ENCODE measurements around the gene ZP4.
A peak's percentile ranks its signal among the peaks of the same experiment; 100 is the strongest.

The ZP4 gene

GRCh38 chr1:237890822-237891221 is at the start of gene ZP4:
Gene ZP4 (minus strand): TSS chr1:237890922. CDS start chr1:237890635, 287 bp downstream.
- no peak for DNase-seq

DNA sequence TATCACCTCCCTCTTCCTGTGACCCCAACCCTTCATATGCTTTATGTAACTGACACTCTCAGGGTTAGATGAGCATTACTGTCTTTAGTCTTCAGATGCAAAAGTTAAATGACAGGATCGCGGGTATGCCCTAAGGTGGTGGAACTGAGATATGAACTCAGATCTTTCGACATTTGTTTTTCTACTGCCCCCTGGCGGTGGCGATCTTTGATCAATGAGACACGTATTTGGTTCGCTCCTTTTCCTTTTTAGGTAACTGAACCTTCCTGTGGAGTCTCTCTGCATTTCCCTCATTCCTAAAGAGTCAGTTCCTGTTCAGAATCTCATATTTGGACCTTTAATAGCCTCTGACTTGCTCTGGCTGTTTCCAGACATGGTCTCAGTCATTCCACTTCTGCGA is 47.8 kb upstream of the ZP4 start:
- no peak for DNase-seq

DNA sequence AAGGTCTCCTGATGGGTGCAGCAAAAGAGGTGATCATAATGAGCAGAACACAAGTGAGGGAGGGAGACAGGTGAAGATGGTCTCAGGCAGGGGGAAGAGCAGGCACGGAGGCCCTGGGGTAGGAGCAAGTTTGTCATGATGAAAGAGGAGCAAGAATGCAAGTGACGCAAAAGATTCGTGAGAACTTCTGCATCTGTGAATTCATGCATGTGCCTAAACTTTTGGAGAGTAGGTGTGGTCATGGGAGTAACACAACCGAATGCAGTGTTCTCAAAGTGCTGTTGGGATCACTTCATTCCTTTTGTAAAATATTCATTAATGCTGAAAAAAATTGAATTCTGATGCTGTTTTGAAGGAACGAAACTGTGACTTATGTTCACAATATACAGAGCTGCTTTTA is 47.3 kb upstream of the ZP4 start:
- no peak for DNase-seq

- DNase-seq: no peak
Measured at GRCh38 chr1:237932816-237933215, 42.1 kb upstream of the ZP4 start.

DNA sequence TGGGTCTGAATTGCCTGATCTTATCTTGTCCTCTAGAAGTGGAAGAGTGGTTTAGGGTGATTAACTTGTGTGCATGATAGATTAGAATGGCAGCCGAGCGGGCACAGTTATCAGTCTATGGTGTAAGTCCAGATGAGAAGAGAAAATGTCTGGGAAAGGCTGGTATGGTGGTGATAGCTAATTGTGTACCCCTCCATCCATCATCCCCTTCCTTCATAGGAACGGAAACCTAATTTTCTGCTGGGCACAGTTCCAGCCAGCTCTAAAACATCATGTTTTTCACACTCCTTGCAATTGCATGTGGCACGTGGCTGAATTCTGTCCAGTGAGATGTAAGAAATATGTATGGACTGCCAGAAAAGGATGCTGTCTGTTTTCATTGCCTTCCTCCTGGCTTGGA is 40.9 kb upstream of the ZP4 start:
- DNase-seq: no peak

DNA sequence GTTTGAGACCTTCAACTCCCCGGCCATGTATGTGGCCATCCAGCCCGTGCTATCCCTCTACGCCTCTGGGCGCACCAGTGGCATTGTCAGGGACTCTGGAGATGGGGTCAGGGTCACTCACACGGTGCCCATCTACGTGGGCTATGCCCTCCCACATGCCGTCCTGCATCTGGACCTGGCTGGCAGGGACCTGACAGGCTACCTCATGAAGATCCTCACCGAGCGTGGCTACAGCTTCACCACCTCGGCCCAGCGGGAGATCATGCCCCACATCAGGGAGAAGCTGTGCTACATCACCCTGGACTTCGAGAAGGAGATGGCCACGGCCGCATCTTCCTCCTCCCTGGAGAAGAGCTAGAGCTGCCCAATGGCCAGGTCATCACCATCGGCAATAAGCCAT is 36.5 kb upstream of the ZP4 start:
- DNase-seq: no peak

DNA sequence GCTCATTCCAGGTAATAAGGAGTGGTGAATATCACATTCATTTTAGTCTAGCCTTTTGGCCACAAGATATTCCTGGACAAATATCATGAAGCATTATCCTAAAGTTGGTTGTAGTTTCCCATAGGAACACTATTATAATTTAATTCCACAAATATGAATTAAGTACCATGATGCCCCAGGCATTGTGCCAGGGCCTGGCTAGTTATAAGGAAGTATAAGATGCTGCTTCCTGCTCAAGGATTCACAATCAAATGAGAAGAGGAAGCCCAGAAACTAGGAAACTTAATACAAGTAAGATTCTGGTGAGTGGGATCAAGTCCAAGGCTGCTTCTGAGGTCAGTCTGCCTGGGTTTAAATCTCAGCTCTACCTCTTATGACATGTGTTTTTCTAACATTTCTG is 30.6 kb upstream of the ZP4 start:
- DNase-seq: no peak

DNA sequence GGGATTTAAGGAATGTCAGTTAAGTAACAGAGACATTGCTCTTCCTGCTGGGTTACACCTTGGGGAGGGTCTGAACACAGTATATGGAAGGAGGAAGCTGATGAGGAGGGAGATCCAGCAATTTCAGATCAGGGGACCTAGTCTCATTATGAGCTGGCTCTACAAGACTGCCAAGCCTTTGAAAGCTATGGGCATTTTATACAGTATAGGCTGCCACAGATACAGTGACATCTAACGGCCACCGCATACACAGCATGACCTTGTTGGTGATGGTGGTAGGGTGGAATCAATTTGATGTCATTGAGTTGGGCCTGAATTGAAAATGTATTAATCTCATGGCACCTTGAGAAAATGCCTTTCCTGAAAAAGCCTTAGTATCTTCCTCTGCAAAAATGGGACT is 22.6 kb upstream of the ZP4 start:
- no peak for DNase-seq

- DNase-seq: no peak
Measured at GRCh38 chr1:237911911-237912310, 21.2 kb upstream of the ZP4 start.

DNA sequence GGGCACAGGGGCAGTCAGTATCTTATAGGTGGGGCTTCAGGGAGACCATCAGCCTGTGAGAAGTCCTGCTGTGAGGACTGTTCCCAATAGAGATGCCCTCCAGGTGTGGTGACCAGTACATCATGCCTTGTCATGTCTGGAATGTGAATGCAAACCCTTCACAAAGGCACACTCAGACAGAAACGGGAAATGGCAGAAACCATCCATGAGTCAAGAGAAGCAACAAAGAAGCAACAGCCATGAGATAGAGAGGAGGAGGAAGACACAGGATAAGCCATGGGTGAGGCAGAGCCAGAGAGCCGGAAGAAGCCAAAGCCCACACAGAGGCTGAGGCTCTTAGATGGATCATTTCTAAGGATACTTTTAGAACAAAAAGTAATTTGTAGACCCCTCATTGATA is 20.1 kb upstream of the ZP4 start:
- no peak for DNase-seq

DNA sequence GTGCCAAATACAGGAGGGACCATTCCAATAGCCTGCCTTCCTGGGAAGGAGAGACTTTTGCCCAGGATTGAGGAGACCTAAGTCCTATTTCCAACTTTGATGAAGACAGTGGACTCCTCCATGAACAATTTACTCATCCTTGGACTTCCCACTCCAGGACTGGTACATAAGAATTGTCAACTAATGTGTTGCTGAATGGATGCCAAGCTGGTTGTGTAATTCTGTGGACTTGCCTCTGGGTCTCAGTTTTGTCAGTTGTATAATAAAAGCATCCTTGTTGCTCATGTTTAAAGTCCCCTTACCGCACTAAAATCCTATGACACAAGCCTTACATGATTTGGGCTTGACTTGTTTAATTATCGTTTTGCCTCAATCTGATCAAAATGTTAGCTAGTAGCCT is 13.2 kb upstream of the ZP4 start:
- DNase-seq: no peak

- no peak for DNase-seq
Measured at GRCh38 chr1:237902960-237903743, 12.4 kb upstream of the ZP4 start.

DNA sequence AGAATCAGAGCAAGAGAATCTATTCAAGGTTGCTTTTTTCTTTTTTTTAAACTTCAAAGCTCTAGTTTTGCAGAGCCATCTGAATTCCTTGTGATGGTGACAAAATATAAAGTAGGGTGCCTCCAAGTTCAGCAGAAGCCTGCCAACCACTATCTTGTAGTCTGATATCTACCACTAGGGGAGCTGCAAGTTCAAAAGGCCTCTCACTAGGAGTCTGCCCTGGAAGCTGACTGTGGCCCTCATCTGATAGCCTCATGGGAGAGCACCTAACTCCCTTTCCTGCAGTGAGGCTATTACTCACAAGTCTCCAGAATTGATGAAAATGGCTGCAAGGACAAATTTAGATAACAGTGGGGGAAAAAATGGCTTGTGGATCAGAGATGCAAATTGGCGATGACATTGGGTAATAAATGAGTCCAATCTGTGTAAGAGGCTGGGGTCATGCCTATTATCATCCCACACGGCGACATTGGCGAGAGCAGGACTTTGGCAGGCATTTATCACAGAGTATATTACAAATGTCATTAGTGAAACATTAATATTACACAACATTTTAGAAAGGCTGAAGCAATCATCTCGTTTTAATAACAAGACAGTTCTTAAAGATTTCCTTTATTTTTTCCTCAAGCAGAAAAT is 10.7 kb upstream of the ZP4 start:
- DNase-seq: peak; percentile 4

GRCh38 chr1:237895630-237896029 is 4.9 kb upstream of the ZP4 start:
- no peak for DNase-seq

DNA sequence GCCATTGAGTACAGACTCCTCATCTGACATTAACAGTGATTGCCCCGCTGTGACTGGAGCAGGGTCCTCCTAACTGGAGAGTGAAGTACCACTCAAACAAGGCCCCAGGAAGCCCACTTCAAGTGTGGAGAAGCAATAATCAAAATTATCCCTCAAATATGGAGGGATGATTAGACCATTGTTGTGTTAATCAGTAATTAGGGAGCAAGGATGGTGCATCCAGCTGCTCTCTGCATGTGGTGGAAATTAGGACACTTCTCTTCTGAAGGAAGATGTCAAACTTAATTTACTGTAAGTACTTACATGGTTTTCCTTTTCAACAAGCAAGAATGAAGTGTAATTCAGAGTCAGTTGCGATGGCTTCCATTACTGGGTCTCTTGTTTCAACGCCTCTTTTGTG is 3.4 kb upstream of the ZP4 start:
- no peak for DNase-seq

- DNase-seq: no peak
Measured at GRCh38 chr1:237891979-237892378, 1.3 kb upstream of the ZP4 start.

- DNase-seq: no peak
Measured at GRCh38 chr1:237891266-237891665, 544 bp upstream of the ZP4 start.

- DNase-seq: no peak
Measured at GRCh38 chr1:237890416-237890815, 306 bp downstream of the ZP4 start.

DNA sequence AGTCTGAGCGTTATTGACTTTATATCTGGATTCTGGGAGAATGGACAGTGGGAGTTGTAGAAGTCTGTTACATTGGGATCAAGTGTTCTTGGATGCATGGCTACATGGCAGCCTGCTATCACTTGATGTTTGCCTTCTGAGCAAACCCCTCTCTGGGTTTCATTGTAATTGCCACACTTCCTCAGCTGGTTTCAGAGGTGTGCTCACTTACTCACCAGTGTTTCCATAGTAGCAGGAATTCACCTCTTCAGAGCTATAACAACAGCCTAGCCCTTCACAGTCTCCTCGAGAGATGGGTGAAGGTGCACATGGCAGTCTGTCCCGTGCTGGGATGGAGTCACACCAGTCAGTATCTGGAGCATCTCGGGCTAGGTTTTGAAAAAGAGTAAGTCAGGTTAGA is 2.6 kb downstream of the ZP4 start:
- DNase-seq: no peak

DNA sequence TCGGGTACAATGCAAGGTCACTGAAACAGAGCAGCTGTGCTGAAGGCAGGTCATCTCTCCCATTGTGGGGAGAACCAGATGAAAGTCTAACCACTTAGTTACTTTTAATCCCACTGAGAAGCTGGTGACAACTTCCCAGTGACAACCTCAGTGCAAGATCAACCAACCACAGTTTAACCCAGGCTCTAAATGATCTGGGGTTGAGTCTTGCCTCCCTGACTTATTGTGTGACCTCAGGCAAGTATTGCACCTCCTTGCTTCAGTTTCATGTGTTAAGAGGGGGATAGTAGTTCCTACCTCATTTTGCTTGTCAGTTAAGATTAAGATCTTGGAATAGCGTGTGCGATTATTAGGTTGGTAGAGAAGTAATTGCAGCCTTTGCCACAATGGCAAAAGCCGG is 3.2 kb downstream of the ZP4 start:
- no peak for DNase-seq

GRCh38 chr1:237884237-237884636 is 6.5 kb downstream of the ZP4 start:
- DNase-seq: no peak

GRCh38 chr1:237879195-237879594 is 11.5 kb downstream of the ZP4 start:
- DNase-seq: no peak

GRCh38 chr1:237878406-237878805 is 12.3 kb downstream of the ZP4 start:
- no peak for DNase-seq

DNA sequence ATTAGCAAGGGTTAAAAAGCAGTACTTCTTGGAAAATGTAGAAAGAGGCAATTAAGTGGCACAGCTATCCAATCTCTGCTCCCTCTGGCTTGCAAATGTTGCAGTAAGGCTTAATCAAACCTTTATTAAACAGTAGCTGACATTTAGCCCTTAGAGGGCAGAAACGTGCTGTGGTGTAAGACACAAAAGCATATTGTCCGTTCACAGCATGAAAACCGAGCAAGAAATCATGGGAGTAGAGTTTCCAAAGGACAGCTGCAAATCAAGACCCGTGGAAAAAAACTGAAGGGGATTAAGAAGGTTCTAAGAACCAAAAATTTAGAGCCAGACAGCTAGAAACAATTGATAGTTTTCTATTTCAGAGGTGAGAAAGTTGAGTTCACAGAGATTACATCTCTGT is 13.1 kb downstream of the ZP4 start:
- DNase-seq: no peak

GRCh38 chr1:237875291-237875690 is 15.4 kb downstream of the ZP4 start:
- no peak for DNase-seq

Data from NCI-H510A treated with DMSO at 0.1 percent for 48 hours (cell line).